Neural progenitor cell (in vitro differentiated cells): ENCODE data around the gene BPIFA2. TPM values are rescaled to one million over a fixed set of nuclear protein-coding genes. Genes with fewer than 3 reads are reported as not detected.

Experiments
- DNase-seq: peaks from one replicate; pipeline ENCODE4 v3.0.0-alpha.2; 2016; ENCODE audit warnings: low spot score
- H2AFZ ChIP-seq: fragments of 200-600 bp; sonication (generic); replicated peaks from 2 replicates; pipeline ENCODE4 v1.6.1; 2016; ENCODE audit warnings: antibody characterized with exemption
- H3F3A ChIP-seq: fragments of 200-600 bp; sonication (generic); 2 replicates; pipeline ENCODE4 v1.6.1; 2016; ENCODE audit warnings: antibody characterized with exemption, low read depth
- H3K27ac ChIP-seq: fragments of 200-600 bp; sonication (generic); 2 replicates; pipeline ENCODE4 v1.5.1; 2016; ENCODE audit warnings: mild to moderate bottlenecking
- H3K27me3 ChIP-seq: fragments of 200-600 bp; sonication (generic); 2 replicates; pipeline ENCODE4 v1.6.1; 2016; ENCODE audit warnings: mild to moderate bottlenecking, moderate library complexity
- H3K36me3 ChIP-seq: fragments of 200-600 bp; sonication (generic); 2 replicates; pipeline ENCODE4 v1.5.1; 2016
- H3K4me1 ChIP-seq: fragments of 200-600 bp; sonication (generic); 2 replicates; pipeline ENCODE4 v1.6.1; 2016; ENCODE audit warnings: mixed run types
- H3K4me2 ChIP-seq: fragments of 200-600 bp; sonication (generic); 2 replicates; pipeline ENCODE4 v1.6.1; 2016
- H3K4me3 ChIP-seq: fragments of 200-600 bp; sonication (generic); 2 replicates; pipeline ENCODE4 v1.5.1; 2016
- H3K79me2 ChIP-seq: fragments of 200-600 bp; sonication (generic); 2 replicates; pipeline ENCODE4 v1.6.1; 2016; ENCODE audit warnings: low read depth
- H3K9ac ChIP-seq: fragments of 200-600 bp; sonication (generic); 2 replicates; pipeline ENCODE4 v1.6.1; 2016
- H3K9me3 ChIP-seq: fragments of 200-600 bp; sonication (generic); 2 replicates; pipeline ENCODE4 v1.5.1; 2016; ENCODE audit warnings: low read depth
- H4K20me1 ChIP-seq: fragments of 200-600 bp; sonication (generic); 2 replicates; pipeline ENCODE4 v1.6.1; 2016; ENCODE audit warnings: low read depth
- H3K27ac Mint-ChIP-seq: 3 replicates; pipeline ENCODE4 v1.8.0; 2021; ENCODE audit warnings: mixed read lengths
- H3K27me3 Mint-ChIP-seq: 2 replicates; pipeline ENCODE4 v1.8.0; 2022; ENCODE audit warnings: low read depth, mild to moderate bottlenecking, inconsistent platforms, moderate library complexity, mixed read lengths; ENCODE audit not compliant: insufficient read depth
- H3K36me3 Mint-ChIP-seq: 3 replicates; pipeline ENCODE4 v1.8.0; 2021; ENCODE audit warnings: mixed read lengths
- H3K4me1 Mint-ChIP-seq: 3 replicates; pipeline ENCODE4 v1.8.0; 2021; ENCODE audit warnings: mixed read lengths
- H3K4me3 Mint-ChIP-seq: 3 replicates; pipeline ENCODE4 v1.8.0; 2021; ENCODE audit warnings: mild to moderate bottlenecking, moderate library complexity, mixed read lengths
- H3K9me3 Mint-ChIP-seq: 3 replicates; pipeline ENCODE4 v1.8.0; 2020; ENCODE audit warnings: mixed read lengths
- EZH2 ChIP-seq: fragments of 200-600 bp; sonication (generic); IDR thresholded peaks from 2 replicates; pipeline ENCODE4 v1.6.1; 2017; ENCODE audit warnings: antibody characterized with exemption, mild to moderate bottlenecking, moderate library complexity
- EZH2phosphoT487 ChIP-seq: fragments of 200-600 bp; sonication (generic); IDR thresholded peaks from 2 replicates; pipeline ENCODE4 v1.6.1; 2017; ENCODE audit warnings: antibody characterized with exemption
- total RNA-seq: library from RNA; depleted of rRNA; stranded (reverse); fragments of >200 nt; gene quantifications from 2 replicates; pipeline ENCODE4 v1.2.3, GENCODE V29; 2015; ENCODE audit warnings: low replicate concordance
- TF ChIP-seq, protein P1 (sequence below): fragments of 200-600 bp; sonication (generic); IDR thresholded peaks from 2 replicates; pipeline ENCODE4 v1.5.1; 2017; ENCODE audit warnings: antibody characterized with exemption, mild to moderate bottlenecking

The BPIFA2 gene
- total RNA-seq, 1 donor from 2014 or later: not detected

DNA sequence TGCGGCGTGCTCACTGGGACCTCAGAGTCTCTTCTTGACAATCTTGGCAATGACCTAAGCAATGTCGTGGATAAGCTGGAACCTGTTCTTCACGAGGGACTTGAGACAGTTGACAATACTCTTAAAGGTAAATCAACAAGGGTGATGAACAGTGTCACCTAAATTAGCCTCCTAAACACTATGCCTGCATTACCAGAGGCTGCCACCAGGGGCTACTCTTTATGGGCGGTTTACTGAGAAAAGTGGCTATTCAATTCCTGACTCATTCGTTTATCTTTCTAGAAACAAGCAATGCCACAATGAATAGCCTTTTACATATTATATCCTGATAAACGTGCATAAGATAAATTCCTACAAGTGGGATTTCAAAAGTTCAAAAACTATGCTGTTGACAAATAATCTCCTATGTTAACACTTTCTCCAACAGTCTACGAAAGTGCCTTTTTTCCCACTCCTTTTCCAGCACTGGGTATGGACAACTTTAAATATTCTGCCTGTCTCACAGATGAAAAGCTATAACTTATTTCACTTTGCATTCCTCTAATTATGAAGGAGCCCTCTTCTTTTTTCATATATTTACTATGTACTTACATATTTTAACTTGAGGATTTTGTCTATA lies 1.3 kb downstream of the BPIFA2 start:
- no peak overlapping the region for H3K27ac ChIP-seq
- Mint-ChIP-seq H3K27me3 (peaks cover 13% of the 10 kb centered on the region), H3K27ac (no peak overlapping the region), H3K36me3 (no peaks in the 10 kb centered on the region), H3K9me3 (peaks cover 13% of the 10 kb centered on the region), H3K4me3 (no peak overlapping the region), H3K4me1 (peaks cover 6% of the 10 kb centered on the region)
- H3K27me3 ChIP-seq: no peaks in the 10 kb centered on the region
- H3F3A ChIP-seq: no peaks in the 10 kb centered on the region
- H3K9me3 ChIP-seq: peaks cover 8% of the 10 kb centered on the region
- no peaks in the 10 kb centered on the region for H3K4me1 ChIP-seq
- no peak for TF ChIP-seq EZH2phosphoT487
- TF ChIP-seq, protein P1, sequence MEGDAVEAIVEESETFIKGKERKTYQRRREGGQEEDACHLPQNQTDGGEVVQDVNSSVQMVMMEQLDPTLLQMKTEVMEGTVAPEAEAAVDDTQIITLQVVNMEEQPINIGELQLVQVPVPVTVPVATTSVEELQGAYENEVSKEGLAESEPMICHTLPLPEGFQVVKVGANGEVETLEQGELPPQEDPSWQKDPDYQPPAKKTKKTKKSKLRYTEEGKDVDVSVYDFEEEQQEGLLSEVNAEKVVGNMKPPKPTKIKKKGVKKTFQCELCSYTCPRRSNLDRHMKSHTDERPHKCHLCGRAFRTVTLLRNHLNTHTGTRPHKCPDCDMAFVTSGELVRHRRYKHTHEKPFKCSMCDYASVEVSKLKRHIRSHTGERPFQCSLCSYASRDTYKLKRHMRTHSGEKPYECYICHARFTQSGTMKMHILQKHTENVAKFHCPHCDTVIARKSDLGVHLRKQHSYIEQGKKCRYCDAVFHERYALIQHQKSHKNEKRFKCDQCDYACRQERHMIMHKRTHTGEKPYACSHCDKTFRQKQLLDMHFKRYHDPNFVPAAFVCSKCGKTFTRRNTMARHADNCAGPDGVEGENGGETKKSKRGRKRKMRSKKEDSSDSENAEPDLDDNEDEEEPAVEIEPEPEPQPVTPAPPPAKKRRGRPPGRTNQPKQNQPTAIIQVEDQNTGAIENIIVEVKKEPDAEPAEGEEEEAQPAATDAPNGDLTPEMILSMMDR: peak; percentile 64
- H4K20me1 ChIP-seq: no peaks in the 10 kb centered on the region
- peak; percentile 32 for DNase-seq
- H3K79me2 ChIP-seq: no peaks in the 10 kb centered on the region
- no peak overlapping the region for H3K9ac ChIP-seq
- H2AFZ ChIP-seq: no peak overlapping the region
- no peak overlapping the region for H3K4me3 ChIP-seq
- no peaks in the 10 kb centered on the region for H3K36me3 ChIP-seq
- no peak overlapping the region for H3K4me2 ChIP-seq

DNA sequence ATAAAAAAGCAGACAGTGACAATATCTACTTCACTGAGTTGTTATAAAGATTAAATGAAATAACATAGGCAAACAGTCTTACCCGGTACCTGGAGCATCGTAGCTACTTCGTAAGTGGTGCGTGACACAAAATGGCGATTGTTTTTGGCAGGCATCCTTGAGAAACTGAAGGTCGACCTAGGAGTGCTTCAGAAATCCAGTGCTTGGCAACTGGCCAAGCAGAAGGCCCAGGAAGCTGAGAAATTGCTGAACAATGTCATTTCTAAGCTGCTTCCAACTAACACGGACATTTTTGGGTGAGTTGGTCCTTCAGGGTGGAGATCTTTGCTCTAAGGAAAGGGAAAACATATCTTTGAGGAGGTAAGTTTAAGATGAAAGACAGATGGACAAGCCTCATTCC lies 4.8 kb downstream of the BPIFA2 start:
- H2AFZ ChIP-seq: no peak overlapping the region
- Mint-ChIP-seq H3K4me3 (no peak overlapping the region), H3K4me1 (no peaks in the 10 kb centered on the region), H3K36me3 (no peaks in the 10 kb centered on the region), H3K27ac (no peak overlapping the region), H3K9me3 (peaks cover 13% of the 10 kb centered on the region), H3K27me3 (peaks cover 4% of the 10 kb centered on the region)
- H3K36me3 ChIP-seq: no peaks in the 10 kb centered on the region
- no peaks in the 10 kb centered on the region for H3K27me3 ChIP-seq
- no peaks in the 10 kb centered on the region for H4K20me1 ChIP-seq
- peaks cover 4% of the 10 kb centered on the region for H3K4me1 ChIP-seq
- H3K4me2 ChIP-seq: no peak overlapping the region
- no peak for DNase-seq
- peaks cover 8% of the 10 kb centered on the region for H3K9me3 ChIP-seq
- no peak overlapping the region for H3K27ac ChIP-seq
- no peak for TF ChIP-seq EZH2
- TF ChIP-seq EZH2phosphoT487: no peak
- TF ChIP-seq, protein P1: no peak
- H3K79me2 ChIP-seq: no peaks in the 10 kb centered on the region
- no peaks in the 10 kb centered on the region for H3F3A ChIP-seq
- no peak overlapping the region for H3K4me3 ChIP-seq
- H3K9ac ChIP-seq: no peak overlapping the region

DNA sequence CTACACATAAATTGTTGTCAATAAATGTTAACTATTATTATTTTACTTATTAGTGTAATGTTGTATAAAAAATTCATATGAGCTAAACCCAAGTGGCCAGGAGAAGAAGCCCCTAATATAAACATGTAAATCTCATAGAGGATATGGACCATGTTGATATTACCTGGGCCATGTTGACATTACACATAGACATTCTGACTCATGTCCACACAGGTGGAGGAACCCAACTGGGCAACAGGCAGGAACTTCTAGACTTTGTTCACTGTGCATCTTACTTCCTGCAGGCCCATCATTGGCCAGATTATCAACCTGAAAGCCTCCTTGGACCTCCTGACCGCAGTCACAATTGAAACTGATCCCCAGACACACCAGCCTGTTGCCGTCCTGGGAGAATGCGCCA lies 7.2 kb downstream of the BPIFA2 start:
- H3K27ac ChIP-seq: no peak overlapping the region
- H3K4me3 ChIP-seq: no peak overlapping the region
- H3K27ac Mint-ChIP-seq: no peak overlapping the region
- no peaks in the 10 kb centered on the region for H3K36me3 ChIP-seq
- no peaks in the 10 kb centered on the region for H3K79me2 ChIP-seq
- no peaks in the 10 kb centered on the region for H3K9me3 ChIP-seq
- no peak for DNase-seq
- H3F3A ChIP-seq: peaks cover 12% of the 10 kb centered on the region
- peaks cover 3% of the 10 kb centered on the region for H3K9me3 Mint-ChIP-seq
- H3K4me1 Mint-ChIP-seq: peaks cover 3% of the 10 kb centered on the region
- H4K20me1 ChIP-seq: no peaks in the 10 kb centered on the region
- peaks cover 5% of the 10 kb centered on the region for H3K27me3 Mint-ChIP-seq
- H3K4me3 Mint-ChIP-seq: no peak overlapping the region
- H3K4me2 ChIP-seq: no peak overlapping the region
- TF ChIP-seq, protein P1: no peak
- TF ChIP-seq EZH2phosphoT487 (no peak), EZH2 (no peak)
- H3K4me1 ChIP-seq: peaks cover 10% of the 10 kb centered on the region
- H3K9ac ChIP-seq: no peak overlapping the region
- no peak overlapping the region for H2AFZ ChIP-seq
- no peaks in the 10 kb centered on the region for H3K27me3 ChIP-seq
- H3K36me3 Mint-ChIP-seq: no peaks in the 10 kb centered on the region
